ENCODE measurements around the gene GMDS.
"Not testable (repeated sequence)": the region's sequence is repeated elsewhere in the genome, so short reads cannot be mapped to it uniquely, and the experiment has no call there.

The GMDS gene

DNA sequence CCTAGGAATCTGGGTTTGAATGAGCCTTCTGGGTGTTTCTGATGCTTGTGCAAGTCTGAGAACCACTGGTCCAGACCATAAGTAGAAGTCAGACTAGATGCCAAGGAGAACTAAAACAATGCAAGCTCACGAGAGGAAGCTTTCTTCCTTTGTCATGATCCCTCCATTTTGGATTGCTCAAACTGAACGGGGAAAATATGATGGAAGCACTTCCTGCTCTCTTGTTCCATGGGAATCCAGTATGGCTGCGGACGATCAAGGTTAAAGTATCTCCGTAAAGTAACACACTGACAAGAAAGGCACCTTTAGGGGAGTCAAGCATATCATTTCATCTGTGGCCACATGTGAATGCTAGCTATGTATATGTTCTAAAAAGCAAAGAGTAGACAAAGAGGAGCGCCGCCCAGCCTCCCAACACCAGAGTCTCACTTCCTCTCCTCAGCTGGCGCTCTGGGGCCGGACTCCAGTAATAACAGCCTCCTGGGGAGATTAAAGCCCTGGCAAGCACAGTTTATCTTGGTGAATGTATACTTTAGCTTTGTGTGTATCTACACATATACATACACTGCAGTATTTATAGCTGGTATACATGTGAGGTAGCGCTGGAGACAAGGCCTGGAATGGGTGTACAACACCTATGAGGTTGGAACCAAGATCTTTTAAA, 547.6 kb downstream of the GMDS start:
- DNase-seq, result no peak

GRCh38 chr6:1696463-1696850, 548.9 kb downstream of the GMDS start:
- no peak for DNase-seq

- DNase-seq, result no peak
Measured at GRCh38 chr6:1695546-1696462, 549.6 kb downstream of the GMDS start.

GRCh38 chr6:1691828-1692227, 553.6 kb downstream of the GMDS start:
- DNase-seq, result not testable (repeated sequence)

GRCh38 chr6:1690656-1691055, 554.7 kb downstream of the GMDS start:
- DNase-seq, result not testable (repeated sequence)

DNA sequence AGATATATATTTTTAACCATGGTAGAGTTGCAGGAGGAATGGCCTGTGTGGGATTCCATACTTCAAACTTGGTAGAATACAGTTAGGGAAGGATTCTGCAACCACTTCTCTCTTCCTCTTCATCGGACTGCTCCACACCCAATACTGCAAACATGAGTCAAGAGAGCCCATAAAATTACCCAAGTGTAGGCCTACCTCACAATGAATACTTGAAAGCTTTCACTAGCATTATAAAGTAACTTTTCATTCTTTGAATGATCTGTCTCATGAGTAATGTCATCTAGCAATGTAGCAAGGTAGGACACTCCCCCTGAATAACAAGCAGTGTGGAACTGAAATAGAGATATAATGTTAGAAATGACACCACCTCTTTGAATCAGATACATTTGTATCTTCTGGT, 556.3 kb downstream of the GMDS start:
- DNase-seq, result no peak

GRCh38 chr6:1688396-1688795, 557.0 kb downstream of the GMDS start:
- no peak for DNase-seq

GRCh38 chr6:1687402-1687801, 558.0 kb downstream of the GMDS start:
- no peak for DNase-seq

GRCh38 chr6:1686117-1687098, 559.0 kb downstream of the GMDS start:
- no peak for DNase-seq

DNA sequence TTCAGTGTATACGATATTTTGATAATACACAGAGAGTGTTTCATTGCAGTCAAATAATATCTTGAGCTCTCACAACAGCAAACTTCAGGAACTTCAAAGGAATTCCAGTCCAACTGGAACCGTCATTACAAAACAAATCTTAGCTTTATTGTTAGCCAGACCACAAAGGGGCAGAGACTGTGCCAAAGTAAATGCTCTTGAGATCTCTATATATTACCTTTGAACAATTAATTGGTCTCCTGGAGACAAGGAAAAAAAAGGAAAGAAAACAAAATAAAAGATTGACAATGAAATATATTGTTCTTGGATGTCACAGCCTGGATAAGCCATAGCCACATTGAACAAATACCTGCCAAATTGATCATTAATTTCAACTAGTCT, 565.7 kb downstream of the GMDS start:
- DNase-seq, result no peak

DNA sequence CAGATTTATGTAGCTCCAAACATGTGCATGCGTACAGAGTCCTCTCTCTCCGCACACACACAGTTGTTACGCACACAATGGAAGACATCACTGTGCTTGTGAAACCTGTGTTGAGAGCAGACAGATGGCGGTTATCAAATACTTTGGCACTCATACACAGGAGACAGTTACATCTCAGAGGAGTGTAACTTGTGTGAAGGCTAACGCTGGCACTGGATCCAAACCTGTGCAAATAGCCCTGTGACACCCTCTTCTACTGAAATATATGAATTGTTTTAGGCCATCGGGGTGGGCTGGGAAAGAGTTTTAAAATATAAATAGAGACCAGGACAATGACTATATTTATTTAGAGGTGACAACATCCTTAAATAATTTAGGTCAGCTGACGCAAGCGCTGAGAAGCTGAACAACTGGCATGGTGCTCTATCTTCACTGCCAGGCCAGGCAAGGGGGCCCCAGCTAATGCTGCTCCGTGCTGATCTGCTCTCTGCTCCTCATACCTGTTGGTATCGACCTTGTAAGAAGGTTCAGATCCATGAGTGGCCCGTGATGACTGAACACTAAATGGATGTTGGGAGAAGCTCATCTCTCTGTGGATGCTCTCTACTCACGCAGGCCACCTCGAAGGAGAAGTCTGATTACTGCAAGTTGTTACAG, 566.2 kb downstream of the GMDS start:
- no peak for DNase-seq

DNA sequence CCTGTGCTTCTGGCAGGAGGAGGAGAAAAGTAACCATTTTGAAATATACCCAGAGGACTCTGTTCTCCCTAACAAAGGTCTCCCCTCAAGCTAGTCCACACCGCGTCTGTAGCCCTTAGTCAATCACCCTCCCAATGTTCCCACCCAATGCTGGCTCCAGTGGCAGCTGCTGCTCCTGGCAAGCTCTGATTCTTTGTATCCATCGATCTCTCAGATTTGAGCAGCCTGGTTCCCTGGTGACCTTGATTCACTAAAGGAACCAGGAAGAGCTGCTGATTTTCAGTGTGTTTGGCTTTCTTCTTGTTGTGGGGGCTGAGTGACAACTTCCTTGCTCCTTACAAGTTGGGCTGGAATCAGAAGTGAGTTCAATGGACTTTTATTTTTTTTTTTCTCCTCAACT, 567.2 kb downstream of the GMDS start:
- DNase-seq, result no peak

- DNase-seq, result no peak
Measured at GRCh38 chr6:1672379-1672778, 573.0 kb downstream of the GMDS start.

DNA sequence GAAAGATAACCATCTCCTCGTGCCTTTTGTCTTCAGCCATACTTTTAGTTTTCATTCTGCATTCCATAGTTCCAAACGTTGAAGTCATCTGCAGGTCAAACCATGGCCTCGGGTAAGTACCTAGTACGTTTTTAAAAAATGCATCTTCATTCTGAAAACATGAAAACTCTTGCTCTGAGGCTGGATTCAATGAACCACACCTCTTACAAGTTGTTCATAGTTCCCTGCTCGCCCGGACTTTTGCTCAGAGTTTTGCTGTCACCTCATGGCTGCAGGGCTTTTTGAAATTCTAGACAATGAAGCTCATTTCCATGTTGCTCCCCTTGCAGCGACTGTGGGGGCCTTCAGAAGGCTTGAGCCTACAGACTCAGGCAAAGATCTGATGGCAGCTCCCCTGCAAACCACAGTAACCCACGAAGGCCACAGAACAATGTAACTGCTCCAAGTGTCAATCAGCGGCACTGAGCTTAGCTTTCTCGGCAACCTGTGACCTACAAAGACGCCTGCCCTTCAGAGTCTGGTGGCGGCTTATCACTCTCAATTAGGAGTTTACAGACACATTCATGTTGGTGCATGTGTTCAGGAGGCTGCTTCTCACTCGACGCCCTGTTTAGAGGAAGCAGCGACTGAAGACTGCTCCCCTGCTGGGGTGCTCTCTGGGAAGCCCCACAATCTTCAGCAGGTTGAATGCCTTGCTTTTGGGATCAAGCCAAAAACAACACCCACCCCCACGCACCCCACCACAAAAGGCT, 574.5 kb downstream of the GMDS start:
- no peak for DNase-seq

- no peak for DNase-seq
Measured at GRCh38 chr6:1669996-1670395, 575.4 kb downstream of the GMDS start.

- DNase-seq, result not testable (repeated sequence)
Measured at GRCh38 chr6:1668456-1668855, 576.9 kb downstream of the GMDS start.

DNA sequence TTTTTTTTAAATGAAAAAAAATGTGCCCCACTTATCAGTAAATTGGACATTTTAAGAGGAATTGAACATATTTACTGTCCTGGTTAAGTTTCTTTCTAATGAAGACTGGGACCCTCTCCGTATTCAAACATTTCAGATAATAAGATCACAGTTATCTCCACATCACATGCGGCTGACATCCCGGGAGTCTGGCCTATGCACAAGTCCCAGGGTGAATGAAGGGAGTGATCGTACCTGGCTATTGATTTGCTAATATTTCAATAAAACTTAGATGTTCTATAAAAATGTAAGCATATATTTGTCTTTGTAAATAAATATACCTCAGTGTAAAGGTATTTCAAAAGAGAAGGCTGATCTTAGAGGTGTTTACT, 577.6 kb downstream of the GMDS start:
- DNase-seq, result no peak

- no peak for DNase-seq
Measured at GRCh38 chr6:1667012-1667804, 578.2 kb downstream of the GMDS start.

- no peak for DNase-seq
Measured at GRCh38 chr6:1665214-1665613, 580.2 kb downstream of the GMDS start.

- no peak for DNase-seq
Measured at GRCh38 chr6:1664329-1664728, 581.1 kb downstream of the GMDS start.

GRCh38 chr6:1663511-1663910, 581.9 kb downstream of the GMDS start:
- no peak for DNase-seq
